ENCODE results near the gene RYR2. TPM values are rescaled to one million over a fixed set of nuclear protein-coding genes. Genes with fewer than 3 reads are reported as not detected.

Gene RYR2
- total RNA-seq, 1 donor from 2014 or later = 15.2 TPM

- no peak overlapping the region for H3K27ac ChIP-seq
- no peak for DNase-seq (ENCODE audit: low spot score in 2 of 2)
- H3K27me3 ChIP-seq = no peaks in the 10 kb centered on the region
- H3K36me3 ChIP-seq = no peaks in the 10 kb centered on the region
- no peaks in the 10 kb centered on the region for H3K9me3 ChIP-seq
- intact Hi-C loops (cut with DNase I) = no loop called here
- H3K4me1 ChIP-seq = no peaks in the 10 kb centered on the region
- no peak overlapping the region for H3K4me3 ChIP-seq
- TF ChIP-seq CTCF (IDR thresholded peaks at IDR 0.05) = no peak
These were observed 753.6 kb downstream of the RYR2 start for GRCh38 chr1:237795558-237795957.

GRCh38 chr1:237799762-237800474, 757.9 kb downstream of the RYR2 start:
- no peak for DNase-seq (ENCODE audit: low spot score in 2 of 2)
- Histone ChIP-seq H3K27me3 (no peaks in the 10 kb centered on the region), H3K4me1 (no peaks in the 10 kb centered on the region), H3K27ac (no peak overlapping the region), H3K9me3 (no peaks in the 10 kb centered on the region), H3K36me3 (peaks cover 0 to 6% of the 10 kb centered on the region in 2 donors), H3K4me3 (no peak overlapping the region)
- intact Hi-C loops (cut with DNase I) = no loop called here
- no peak for TF ChIP-seq CTCF (IDR thresholded peaks at IDR 0.05)

- no peak for TF ChIP-seq CTCF (IDR thresholded peaks at IDR 0.05)
- H3K27ac ChIP-seq = no peak overlapping the region
- no peak overlapping the region for H3K4me3 ChIP-seq
These were observed 762.5 kb downstream of the RYR2 start for GRCh38 chr1:237804516-237804915.

GRCh38 chr1:237809099-237809498, 767.1 kb downstream of the RYR2 start:
- Histone ChIP-seq H3K4me1 (no peaks in the 10 kb centered on the region), H3K27ac (no peak overlapping the region), H3K4me3 (no peak overlapping the region), H3K27me3 (no peaks in the 10 kb centered on the region), H3K36me3 (no peaks in the 10 kb centered on the region), H3K9me3 (no peaks in the 10 kb centered on the region)
- no peak for DNase-seq (ENCODE audit: low spot score in 2 of 2)
- intact Hi-C loops (cut with DNase I) = no loop called here
- no peak for TF ChIP-seq CTCF (IDR thresholded peaks at IDR 0.05)

More at GRCh38 chr1:237804516-237804915, 762.5 kb downstream of the RYR2 start:
- H3K4me1 ChIP-seq = no peaks in the 10 kb centered on the region
- DNase-seq (ENCODE audit: low spot score in 2 of 2) = no peak
- intact Hi-C loops (cut with DNase I) = no loop called here
- peaks cover 0 to 6% of the 10 kb centered on the region in 2 donors for H3K36me3 ChIP-seq
- no peaks in the 10 kb centered on the region for H3K27me3 ChIP-seq
- no peaks in the 10 kb centered on the region for H3K9me3 ChIP-seq

GRCh38 chr1:237811633-237812032, 769.6 kb downstream of the RYR2 start:
- intact Hi-C loops (cut with DNase I) = no loop called here
- Histone ChIP-seq H3K27me3 (no peaks in the 10 kb centered on the region), H3K9me3 (no peaks in the 10 kb centered on the region), H3K4me3 (no peak overlapping the region), H3K4me1 (peaks cover 0 to 2% of the 10 kb centered on the region in 2 donors), H3K27ac (no peak overlapping the region), H3K36me3 (no peaks in the 10 kb centered on the region)
- no peak for TF ChIP-seq CTCF (IDR thresholded peaks at IDR 0.05)
- DNase-seq (ENCODE audit: low spot score in 2 of 2) = no peak
